Esophagus muscularis mucosa (tissue), 3 donors: ENCODE results near the gene CSF2RB.

Source experiments
- CTCF ChIP-seq, 3 experiments: fragments of 200-600 bp in 2 of 3; fragments of 450-650 bp in 1 of 3; sonication (generic) in 2 of 3; IDR thresholded peaks; one replicate each; pipeline ENCODE4 v1.5.1; 2017 to 2019; ENCODE audit warnings: antibody characterized with exemption in 3 of 3, mild to moderate bottlenecking in 2 of 3, moderate library complexity in 1 of 3
- POLR2A ChIP-seq: fragments of 450-650 bp; IDR thresholded peaks from one replicate; pipeline ENCODE4 v1.6.1; 2017; ENCODE audit warnings: antibody characterized with exemption, moderate library complexity, mild to moderate bottlenecking, low read depth

GRCh38 chr22:36922105-36922608 is 8.7 kb downstream of the CSF2RB start:
- no peak for TF ChIP-seq CTCF (IDR thresholded peaks at IDR 0.05)
- TF ChIP-seq POLR2A: no peak
